ENCODE results near the gene OSBPL8. TPM values are rescaled to one million over a fixed set of nuclear protein-coding genes. Genes with fewer than 3 reads are reported as not detected.

Gene OSBPL8
- total RNA-seq, 4 donors from 2014 or later: 25.6 to 46.0 (median 43.4) TPM

- in situ Hi-C loops (cut with MboI; ENCODE audit: low sequenced_read_pairs in 4 of 4): no loop called here
- H3K9me3 ChIP-seq: no peaks in the 10 kb centered on the region
- peaks cover 0 to 8% of the 10 kb centered on the region in 2 donors for H3K4me1 ChIP-seq
- no peaks in the 10 kb centered on the region for H3K36me3 ChIP-seq
- no peaks in the 10 kb centered on the region for H3K27me3 ChIP-seq
- H3K4me3 ChIP-seq: no peak overlapping the region
- no peak for DNase-seq
- intact Hi-C loops (cut with DNase I; ENCODE audit: low total_unique reads): no loop called here
- TF ChIP-seq CTCF (IDR thresholded peaks at IDR 0.05 in 4 of 5, conservative IDR thresholded peaks at IDR 0.05 in 1 of 5): no peak
- no peak for TF ChIP-seq POLR2A (IDR thresholded peaks at IDR 0.05)
- ATAC-seq: no peak
- H3K27ac ChIP-seq: no peak overlapping the region
Observed at GRCh38 chr12:76409074-76409473, 150.5 kb downstream of the OSBPL8 start.

GRCh38 chr12:76407710-76408109 lies 151.9 kb downstream of the OSBPL8 start:
- intact Hi-C loops (cut with DNase I; ENCODE audit: low total_unique reads) (no loop called here), in situ Hi-C loops (cut with MboI; ENCODE audit: low sequenced_read_pairs in 4 of 4) (no loop called here)
- TF ChIP-seq CTCF (IDR thresholded peaks at IDR 0.05 in 4 of 5, conservative IDR thresholded peaks at IDR 0.05 in 1 of 5) (no peak), POLR2A (IDR thresholded peaks at IDR 0.05) (no peak)
- Histone ChIP-seq H3K36me3 (no peaks in the 10 kb centered on the region), H3K4me1 (peaks cover 0 to 8% of the 10 kb centered on the region in 2 donors), H3K9me3 (no peaks in the 10 kb centered on the region), H3K27ac (no peak overlapping the region), H3K4me3 (no peak overlapping the region), H3K27me3 (no peaks in the 10 kb centered on the region)
- DNase-seq (no peak), ATAC-seq (no peak)

GRCh38 chr12:76402259-76402658 lies 157.3 kb downstream of the OSBPL8 start:
- H3K9me3 ChIP-seq: no peaks in the 10 kb centered on the region
- in situ Hi-C loops (cut with MboI; ENCODE audit: low sequenced_read_pairs in 4 of 4): no loop called here
- ATAC-seq (no peak), DNase-seq (no peak)
- no peaks in the 10 kb centered on the region for H3K27me3 ChIP-seq
- intact Hi-C loops (cut with DNase I; ENCODE audit: low total_unique reads): no loop called here
- no peak overlapping the region for H3K4me3 ChIP-seq
- TF ChIP-seq CTCF (IDR thresholded peaks at IDR 0.05 in 4 of 5, conservative IDR thresholded peaks at IDR 0.05 in 1 of 5): no peak
- no peak for TF ChIP-seq POLR2A (IDR thresholded peaks at IDR 0.05)
- H3K27ac ChIP-seq: no peak overlapping the region
- no peaks in the 10 kb centered on the region for H3K4me1 ChIP-seq
- peaks cover 0 to 13% of the 10 kb centered on the region in 2 donors for H3K36me3 ChIP-seq

GRCh38 chr12:76400136-76400535 lies 159.4 kb downstream of the OSBPL8 start:
- no peaks in the 10 kb centered on the region for H3K27me3 ChIP-seq
- DNase-seq: no peak
- in situ Hi-C loops (cut with MboI; ENCODE audit: low sequenced_read_pairs in 4 of 4): no loop called here
- no peaks in the 10 kb centered on the region for H3K4me1 ChIP-seq
- H3K4me3 ChIP-seq: no peak overlapping the region
- no peak for TF ChIP-seq POLR2A (IDR thresholded peaks at IDR 0.05)
- no peak for TF ChIP-seq CTCF (IDR thresholded peaks at IDR 0.05 in 4 of 5, conservative IDR thresholded peaks at IDR 0.05 in 1 of 5)
- peaks cover 0 to 13% of the 10 kb centered on the region in 2 donors for H3K36me3 ChIP-seq
- H3K27ac ChIP-seq: no peak overlapping the region
- no peak for ATAC-seq
- H3K9me3 ChIP-seq: no peaks in the 10 kb centered on the region
- intact Hi-C loops (cut with DNase I; ENCODE audit: low total_unique reads): no loop called here

GRCh38 chr12:76399040-76399439 lies 160.5 kb downstream of the OSBPL8 start:
- in situ Hi-C loops (cut with MboI; ENCODE audit: low sequenced_read_pairs in 4 of 4): loop anchor here in 1 of 4 donors (25.0 kb wide), 1 partner anchor 163 kb away; the partner anchor contains the start of gene OSBPL8
- ATAC-seq: no peak
- intact Hi-C loops (cut with DNase I; ENCODE audit: low total_unique reads): no loop called here
- Histone ChIP-seq H3K36me3 (peaks cover 0 to 18% of the 10 kb centered on the region in 2 donors), H3K27ac (peak overlapping the region in 1 of 4 donors; percentile 20), H3K27me3 (no peaks in the 10 kb centered on the region), H3K9me3 (no peaks in the 10 kb centered on the region), H3K4me1 (no peaks in the 10 kb centered on the region), H3K4me3 (no peak overlapping the region)
- no peak for DNase-seq
- TF ChIP-seq CTCF (IDR thresholded peaks at IDR 0.05 in 4 of 5, conservative IDR thresholded peaks at IDR 0.05 in 1 of 5): no peak
- TF ChIP-seq POLR2A (IDR thresholded peaks at IDR 0.05): no peak
